NK-92 (cell line): Measurements from ENCODE around the gene PCYT2.

Source experiments
- DNase-seq: peaks from one replicate; lab custom pipeline; 2025; ENCODE audit not compliant: unreplicated experiment; lab: John Stamatoyannopoulos, UW

The PCYT2 gene

GRCh38 chr17:81902023-81902652 lies 9.1 kb downstream of the PCYT2 start, which contains the start of gene NPB:
TSS of gene NPB (plus strand) at chr17:81902238. CDS start at chr17:81902278, 40 bp downstream.
- no peak for DNase-seq

- no peak for DNase-seq
These were observed 9.8 kb downstream of the PCYT2 start for GRCh38 chr17:81901167-81902022.

GRCh38 chr17:81900181-81900820 lies 10.9 kb downstream of the PCYT2 start:
- DNase-seq, result no peak

- no peak for DNase-seq
These were observed 11.6 kb downstream of the PCYT2 start for GRCh38 chr17:81899514-81900166.

GRCh38 chr17:81898885-81899284 lies 12.3 kb downstream of the PCYT2 start:
- no peak for DNase-seq

- DNase-seq, result no peak
These were observed 13.0 kb downstream of the PCYT2 start for GRCh38 chr17:81898029-81898866.

- no peak for DNase-seq
These were observed 15.8 kb downstream of the PCYT2 start for GRCh38 chr17:81895400-81895799.

- DNase-seq, result no peak
These were observed 20.0 kb downstream of the PCYT2 start for GRCh38 chr17:81891303-81891552.

GRCh38 chr17:81890447-81891302 lies 20.5 kb downstream of the PCYT2 start:
- DNase-seq, result no peak

- no peak for DNase-seq
These were observed 21.6 kb downstream of the PCYT2 start for GRCh38 chr17:81889602-81890001.

- no peak for DNase-seq
These were observed 22.1 kb downstream of the PCYT2 start for GRCh38 chr17:81888988-81889595.

GRCh38 chr17:81888105-81888987 lies 22.9 kb downstream of the PCYT2 start:
- no peak for DNase-seq

GRCh38 chr17:81885869-81886548 lies 25.2 kb downstream of the PCYT2 start:
- DNase-seq, result no peak

GRCh38 chr17:81885454-81885853 lies 25.7 kb downstream of the PCYT2 start:
- no peak for DNase-seq

- no peak for DNase-seq
These were observed 26.2 kb downstream of the PCYT2 start for GRCh38 chr17:81884968-81885367.

- no peak for DNase-seq
These were observed 26.7 kb downstream of the PCYT2 start for GRCh38 chr17:81884520-81884919.

GRCh38 chr17:81879121-81879520 lies 32.1 kb downstream of the PCYT2 start:
- no peak for DNase-seq

- no peak for DNase-seq
These were observed 32.9 kb downstream of the PCYT2 start for GRCh38 chr17:81878294-81878693.
